ENCODE data around the gene CDC16.
"Not testable (repeated sequence)": the region's sequence is repeated elsewhere in the genome, so short reads cannot be mapped to it uniquely, and the experiment has no call there.

CDC16 gene

GRCh38 chr13:114234645-114235421 lies at the start of gene CDC16:
TSS of gene CDC16 (plus strand) at chr13:114234897. CDS start at chr13:114235085, 188 bp downstream.
- Histone ChIP-seq H3K9ac (ENCODE audit: insufficient read length, low read depth) (peak within 1 kb of the TSS; percentile 89), H3K4me1 (ENCODE audit: insufficient read depth, insufficient read length) (no peaks in the 10 kb centered on the region), H3K36me3 (ENCODE audit: insufficient read depth, insufficient read length, low read length) (peaks cover 34% of the 10 kb centered on the region), H3K4me3 (ENCODE audit: insufficient read length, low read depth) (peak within 1 kb of the TSS; percentile 92), H3K9me3 (ENCODE audit: insufficient read depth, low read length) (peaks cover 9% of the 10 kb centered on the region), H3K27me3 (ENCODE audit: insufficient read depth, insufficient read length) (no peaks in the 10 kb centered on the region)
- peak; percentile 84 for DNase-seq (ENCODE audit: low read depth, low spot score)
- TF ChIP-seq ZNF274 (IDR thresholded peaks at IDR 0.05; ENCODE audit: low read depth, low read length) (no peak), SUZ12 (IDR thresholded peaks at IDR 0.05; ENCODE audit: extremely low read depth, insufficient read depth, insufficient read length) (no peak), YY1 (IDR thresholded peaks at IDR 0.05; ENCODE audit: insufficient read depth, insufficient read length) (no peak)

GRCh38 chr13:114185182-114185971 lies 49.3 kb upstream of the CDC16 start:
- H3K9ac ChIP-seq (ENCODE audit: insufficient read length, low read depth), result no peak overlapping the region
- peaks cover 4% of the 10 kb centered on the region for H3K27me3 ChIP-seq (ENCODE audit: insufficient read depth, insufficient read length)
- H3K9me3 ChIP-seq (ENCODE audit: insufficient read depth, low read length), result peaks cover 19% of the 10 kb centered on the region; the same call in 1 of the 2 replicates
- no peaks in the 10 kb centered on the region for H3K4me1 ChIP-seq (ENCODE audit: insufficient read depth, insufficient read length)
- H3K4me3 ChIP-seq (ENCODE audit: insufficient read length, low read depth), result no peak overlapping the region
- TF ChIP-seq ZNF274 (IDR thresholded peaks at IDR 0.05; ENCODE audit: low read depth, low read length), result no peak
- TF ChIP-seq SUZ12 (IDR thresholded peaks at IDR 0.05; ENCODE audit: extremely low read depth, insufficient read depth, insufficient read length), result no peak
- no peak for TF ChIP-seq YY1 (IDR thresholded peaks at IDR 0.05; ENCODE audit: insufficient read depth, insufficient read length)
- DNase-seq (ENCODE audit: low read depth, low spot score), result no peak
- H3K36me3 ChIP-seq (ENCODE audit: insufficient read depth, insufficient read length, low read length), result no peaks in the 10 kb centered on the region

GRCh38 chr13:114194853-114195252 lies 39.8 kb upstream of the CDC16 start:
- H3K4me1 ChIP-seq (ENCODE audit: insufficient read depth, insufficient read length), result no peaks in the 10 kb centered on the region

GRCh38 chr13:114196629-114197028 lies 38.1 kb upstream of the CDC16 start:
- no peak overlapping the region for H3K9ac ChIP-seq (ENCODE audit: insufficient read length, low read depth)
- H3K9me3 ChIP-seq (ENCODE audit: insufficient read depth, low read length), result no peaks in the 10 kb centered on the region
- DNase-seq (ENCODE audit: low read depth, low spot score), result no peak
- no peaks in the 10 kb centered on the region for H3K4me1 ChIP-seq (ENCODE audit: insufficient read depth, insufficient read length)
- TF ChIP-seq ZNF274 (IDR thresholded peaks at IDR 0.05; ENCODE audit: low read depth, low read length) (no peak), YY1 (IDR thresholded peaks at IDR 0.05; ENCODE audit: insufficient read depth, insufficient read length) (no peak), SUZ12 (IDR thresholded peaks at IDR 0.05; ENCODE audit: extremely low read depth, insufficient read depth, insufficient read length) (no peak)
- H3K4me3 ChIP-seq (ENCODE audit: insufficient read length, low read depth), result no peak overlapping the region
- H3K27me3 ChIP-seq (ENCODE audit: insufficient read depth, insufficient read length), result peaks cover 32% of the 10 kb centered on the region
- no peaks in the 10 kb centered on the region for H3K36me3 ChIP-seq (ENCODE audit: insufficient read depth, insufficient read length, low read length)

More at GRCh38 chr13:114194853-114195252, 39.8 kb upstream of the CDC16 start:
- H3K9me3 ChIP-seq (ENCODE audit: insufficient read depth, low read length), result no peaks in the 10 kb centered on the region
- H3K4me3 ChIP-seq (ENCODE audit: insufficient read length, low read depth), result no peak overlapping the region
- no peaks in the 10 kb centered on the region for H3K36me3 ChIP-seq (ENCODE audit: insufficient read depth, insufficient read length, low read length)
- TF ChIP-seq SUZ12 (IDR thresholded peaks at IDR 0.05; ENCODE audit: extremely low read depth, insufficient read depth, insufficient read length) (no peak), ZNF274 (IDR thresholded peaks at IDR 0.05; ENCODE audit: low read depth, low read length) (no peak), YY1 (IDR thresholded peaks at IDR 0.05; ENCODE audit: insufficient read depth, insufficient read length) (no peak)
- peaks cover 14% of the 10 kb centered on the region for H3K27me3 ChIP-seq (ENCODE audit: insufficient read depth, insufficient read length)
- no peak for DNase-seq (ENCODE audit: low read depth, low spot score)
- H3K9ac ChIP-seq (ENCODE audit: insufficient read length, low read depth), result no peak overlapping the region

- TF ChIP-seq YY1 (IDR thresholded peaks at IDR 0.05; ENCODE audit: insufficient read depth, insufficient read length) (no peak), ZNF274 (IDR thresholded peaks at IDR 0.05; ENCODE audit: low read depth, low read length) (no peak), SUZ12 (IDR thresholded peaks at IDR 0.05; ENCODE audit: extremely low read depth, insufficient read depth, insufficient read length) (no peak)
- no peaks in the 10 kb centered on the region for H3K4me1 ChIP-seq (ENCODE audit: insufficient read depth, insufficient read length)
- DNase-seq (ENCODE audit: low read depth, low spot score), result no peak
- H3K27me3 ChIP-seq (ENCODE audit: insufficient read depth, insufficient read length), result peaks cover 44% of the 10 kb centered on the region
- H3K9ac ChIP-seq (ENCODE audit: insufficient read length, low read depth), result no peak overlapping the region
- no peak overlapping the region for H3K4me3 ChIP-seq (ENCODE audit: insufficient read length, low read depth)
- H3K9me3 ChIP-seq (ENCODE audit: insufficient read depth, low read length), result no peaks in the 10 kb centered on the region
- H3K36me3 ChIP-seq (ENCODE audit: insufficient read depth, insufficient read length, low read length), result no peaks in the 10 kb centered on the region
Observed at GRCh38 chr13:114198556-114198955, 36.1 kb upstream of the CDC16 start.

- H3K36me3 ChIP-seq (ENCODE audit: insufficient read depth, insufficient read length, low read length); DNase-seq (ENCODE audit: low read depth, low spot score); H3K9me3 ChIP-seq (ENCODE audit: insufficient read depth, low read length); H3K4me1 ChIP-seq (ENCODE audit: insufficient read depth, insufficient read length); H3K9ac ChIP-seq (ENCODE audit: insufficient read length, low read depth): not testable (repeated sequence)
- H3K4me3 ChIP-seq (ENCODE audit: insufficient read length, low read depth), result peak overlapping the region; percentile 78
- H3K27me3 ChIP-seq (ENCODE audit: insufficient read depth, insufficient read length), result peaks cover 48% of the 10 kb centered on the region
Observed at GRCh38 chr13:114199526-114199925, 35.2 kb upstream of the CDC16 start.

- Histone ChIP-seq H3K9ac (ENCODE audit: insufficient read length, low read depth) (peak overlapping the region; percentile 72), H3K9me3 (ENCODE audit: insufficient read depth, low read length) (no peaks in the 10 kb centered on the region), H3K27me3 (ENCODE audit: insufficient read depth, insufficient read length) (peaks cover 46% of the 10 kb centered on the region), H3K4me1 (ENCODE audit: insufficient read depth, insufficient read length) (no peaks in the 10 kb centered on the region), H3K36me3 (ENCODE audit: insufficient read depth, insufficient read length, low read length) (no peaks in the 10 kb centered on the region), H3K4me3 (ENCODE audit: insufficient read length, low read depth) (peak overlapping the region; percentile 78)
- no peak for DNase-seq (ENCODE audit: low read depth, low spot score)
- TF ChIP-seq SUZ12 (IDR thresholded peaks at IDR 0.05; ENCODE audit: extremely low read depth, insufficient read depth, insufficient read length) (no peak), ZNF274 (IDR thresholded peaks at IDR 0.05; ENCODE audit: low read depth, low read length) (no peak), YY1 (IDR thresholded peaks at IDR 0.05; ENCODE audit: insufficient read depth, insufficient read length) (no peak)
Observed at GRCh38 chr13:114199954-114200353, 34.7 kb upstream of the CDC16 start.

Data from NT2/D1 (cell line).